LNCaP clone FGC (cell line): Measurements from ENCODE around the gene ITFG1.
A peak's percentile ranks its signal among the peaks of the same experiment; 100 is the strongest.

Experiments used
- DNase-seq: peaks from one replicate; pipeline ENCODE4 v3.0.0-alpha.2; 2011; ENCODE audit warnings: low read depth
- H3K4me3 ChIP-seq: 2 replicates; pipeline ENCODE4 v1.5.1; 2011; ENCODE audit warnings: mild to moderate bottlenecking, low read depth, low read length, control low read depth
- TF ChIP-seq, protein P1 (sequence below): IDR thresholded peaks from 2 replicates; pipeline ENCODE4 v1.5.1; 2012; ENCODE audit warnings: mild to moderate bottlenecking; ENCODE audit not compliant: control insufficient read depth, insufficient read depth; ENCODE audit errors: extremely low read depth

Gene ITFG1

DNA sequence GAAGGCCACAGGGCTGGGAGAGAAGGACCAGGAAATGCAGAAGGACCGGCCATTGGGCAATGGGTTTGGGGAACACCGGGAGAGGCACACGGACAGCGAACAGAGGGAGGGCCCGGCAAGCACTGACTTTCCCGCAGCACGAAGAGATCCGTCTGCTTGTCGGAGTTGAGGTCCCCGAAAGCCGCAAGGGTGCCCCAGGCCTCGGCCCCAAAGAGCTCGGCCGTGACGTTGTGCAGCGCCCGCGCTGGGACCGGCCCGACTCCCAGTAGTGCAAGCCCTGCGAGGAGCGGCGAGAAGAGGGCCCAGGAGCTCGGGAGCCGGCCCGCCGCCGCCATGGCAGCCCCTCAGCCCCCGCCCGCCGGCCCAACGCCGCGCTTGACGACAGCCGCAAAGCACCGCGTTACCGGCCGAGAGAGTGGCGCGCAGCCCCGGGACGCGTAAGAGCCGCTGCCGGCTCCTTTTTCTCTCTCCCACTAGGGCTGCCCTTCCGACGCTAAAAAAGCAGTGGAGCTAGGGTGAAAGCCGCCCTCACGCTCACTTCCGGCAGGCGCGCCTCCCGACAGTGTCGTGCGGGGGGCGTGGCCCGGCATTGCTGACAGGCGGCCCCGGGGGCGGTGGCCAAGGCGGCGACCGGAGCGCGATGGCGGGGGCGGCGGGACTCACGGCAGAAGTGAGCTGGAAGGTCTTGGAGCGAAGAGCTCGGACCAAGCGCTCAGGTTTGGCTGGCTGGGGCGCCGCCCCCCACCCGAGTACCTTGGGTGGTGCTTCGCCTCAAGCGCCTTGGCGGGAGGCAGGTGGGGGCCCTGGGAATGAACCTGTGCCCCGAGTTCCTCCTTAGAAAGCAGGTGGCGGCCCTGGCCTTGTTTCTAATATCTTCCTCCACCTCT, at the start of gene ITFG1, which contains the start of gene PHKB:
ITFG1 (minus strand) TSS at position 353 of the 887 bp plus-strand sequence; CDS start at position 335, 18 bp downstream.
PHKB (plus strand) TSS at position 621 of the 887 bp plus-strand sequence; CDS start at position 641, 20 bp downstream.
- TF ChIP-seq, protein P1, sequence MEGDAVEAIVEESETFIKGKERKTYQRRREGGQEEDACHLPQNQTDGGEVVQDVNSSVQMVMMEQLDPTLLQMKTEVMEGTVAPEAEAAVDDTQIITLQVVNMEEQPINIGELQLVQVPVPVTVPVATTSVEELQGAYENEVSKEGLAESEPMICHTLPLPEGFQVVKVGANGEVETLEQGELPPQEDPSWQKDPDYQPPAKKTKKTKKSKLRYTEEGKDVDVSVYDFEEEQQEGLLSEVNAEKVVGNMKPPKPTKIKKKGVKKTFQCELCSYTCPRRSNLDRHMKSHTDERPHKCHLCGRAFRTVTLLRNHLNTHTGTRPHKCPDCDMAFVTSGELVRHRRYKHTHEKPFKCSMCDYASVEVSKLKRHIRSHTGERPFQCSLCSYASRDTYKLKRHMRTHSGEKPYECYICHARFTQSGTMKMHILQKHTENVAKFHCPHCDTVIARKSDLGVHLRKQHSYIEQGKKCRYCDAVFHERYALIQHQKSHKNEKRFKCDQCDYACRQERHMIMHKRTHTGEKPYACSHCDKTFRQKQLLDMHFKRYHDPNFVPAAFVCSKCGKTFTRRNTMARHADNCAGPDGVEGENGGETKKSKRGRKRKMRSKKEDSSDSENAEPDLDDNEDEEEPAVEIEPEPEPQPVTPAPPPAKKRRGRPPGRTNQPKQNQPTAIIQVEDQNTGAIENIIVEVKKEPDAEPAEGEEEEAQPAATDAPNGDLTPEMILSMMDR: no peak
- H3K4me3 ChIP-seq: peak within 1 kb of the TSS; percentile 80
- DNase-seq: peak; percentile 67

DNA sequence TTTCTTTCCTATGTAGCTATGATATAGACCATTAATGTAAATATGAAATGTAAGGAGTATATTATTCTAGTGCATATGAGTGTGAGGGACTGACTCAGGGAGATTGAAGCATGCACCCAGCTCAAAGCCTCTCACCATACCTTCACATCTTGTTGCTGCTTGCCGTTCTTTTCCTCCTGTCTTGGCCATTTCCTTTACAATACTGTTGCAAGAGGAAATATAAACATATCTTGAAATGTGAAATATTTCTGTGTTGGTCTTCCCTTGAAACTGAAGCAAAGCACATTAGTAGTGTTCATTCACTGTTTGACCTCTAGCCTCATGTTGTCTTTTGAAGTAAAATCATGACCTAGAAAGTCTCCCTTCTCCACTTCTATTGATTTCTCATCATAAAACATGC, 46.8 kb upstream of the ITFG1 start:
- H3K4me3 ChIP-seq: no peak overlapping the region
- TF ChIP-seq, protein P1: no peak
- DNase-seq: no peak

DNA sequence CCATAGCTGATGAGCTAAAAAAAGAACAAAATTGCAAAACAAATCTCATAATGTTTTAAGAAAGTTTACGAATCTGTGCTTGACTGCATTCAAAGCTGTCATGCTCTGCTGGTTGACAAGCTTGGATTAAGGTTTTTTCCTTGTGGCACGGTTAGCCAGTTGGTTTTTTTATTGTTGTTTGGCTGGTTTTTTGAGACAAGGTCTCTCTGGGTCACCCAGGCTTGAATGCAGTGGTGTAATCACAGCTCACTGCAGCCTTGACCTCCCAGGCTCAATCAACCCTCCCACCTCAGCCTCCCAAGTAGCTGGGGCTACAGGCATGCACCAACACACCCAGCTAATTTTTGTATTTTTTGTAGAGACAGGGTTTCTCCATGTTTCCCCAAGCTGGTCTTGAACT, 45.9 kb upstream of the ITFG1 start:
- TF ChIP-seq, protein P1: no peak
- no peak for DNase-seq
- no peak overlapping the region for H3K4me3 ChIP-seq

DNA sequence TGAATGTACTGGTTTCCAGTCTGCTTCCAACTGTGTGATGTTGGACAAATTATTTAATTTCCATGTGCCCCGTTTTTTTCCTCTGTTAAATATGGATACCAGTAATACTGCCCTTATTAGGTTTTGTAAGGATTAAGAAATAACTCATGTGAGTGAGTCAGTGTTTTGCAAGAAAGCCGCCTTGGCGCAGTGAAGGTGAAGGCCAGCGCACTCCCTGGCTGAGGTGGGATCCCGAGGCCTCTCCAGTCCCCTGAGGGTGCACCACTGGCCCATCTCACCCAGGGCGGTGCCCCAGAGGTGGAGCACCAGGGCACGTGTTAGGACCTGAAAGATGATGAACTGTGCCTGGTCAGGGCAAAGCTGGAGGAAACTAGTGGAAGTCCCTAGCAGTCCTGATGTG, 43.7 kb upstream of the ITFG1 start:
- TF ChIP-seq, protein P1: no peak
- H3K4me3 ChIP-seq: no peak overlapping the region
- DNase-seq: no peak

DNA sequence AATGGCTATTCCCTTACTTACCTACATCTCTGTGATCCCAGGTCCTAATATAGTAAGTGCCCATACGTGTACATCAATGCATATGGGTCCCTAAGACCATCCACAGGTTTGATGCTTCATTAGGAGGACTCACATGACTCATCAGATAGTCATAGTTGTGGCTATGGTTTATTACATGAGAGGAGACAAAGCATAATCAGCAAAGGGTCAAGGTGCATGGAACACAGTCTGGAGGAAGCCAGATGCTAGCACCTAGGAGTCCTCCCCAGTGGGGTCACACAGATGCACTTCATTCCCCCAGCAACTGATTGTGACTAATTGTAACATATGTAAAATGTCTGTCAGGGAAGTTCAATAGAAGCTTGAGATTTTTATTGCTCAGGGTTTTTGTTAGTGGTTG, 43.1 kb upstream of the ITFG1 start:
- TF ChIP-seq, protein P1: no peak
- DNase-seq: no peak
- H3K4me3 ChIP-seq: no peak overlapping the region

DNA sequence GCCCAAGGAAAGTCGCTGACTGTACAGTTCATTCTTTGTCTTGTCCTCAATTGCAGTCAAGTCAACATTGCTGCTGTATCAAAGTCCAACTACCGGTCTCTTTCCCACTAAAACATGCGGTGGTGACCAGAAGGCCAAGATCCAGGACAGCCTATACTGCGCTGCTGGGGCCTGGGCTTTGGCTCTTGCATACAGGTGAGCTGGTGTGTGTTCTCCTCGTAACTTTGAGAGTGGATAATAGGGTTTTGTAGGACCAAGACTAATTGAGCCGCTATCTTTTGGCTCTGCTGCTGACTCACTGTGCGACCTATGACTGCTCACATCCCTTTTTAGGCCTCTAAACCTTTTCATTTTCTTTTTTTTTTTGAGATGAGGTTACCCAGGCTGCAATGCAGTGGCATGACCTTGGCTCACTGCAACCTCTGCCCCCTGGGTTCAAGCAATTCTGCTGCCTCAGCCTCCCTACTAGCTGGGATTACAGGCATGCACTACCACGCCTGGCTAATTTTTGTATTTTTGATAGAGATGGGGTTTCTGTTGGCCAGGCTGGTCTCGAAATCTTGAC, 38.9 kb upstream of the ITFG1 start:
- DNase-seq: no peak
- TF ChIP-seq, protein P1: no peak
- H3K4me3 ChIP-seq: no peak overlapping the region
